ENCODE results near the gene CRYBB2.

CRYBB2 gene

GRCh38 chr22:25219211-25219689 is at the start of gene CRYBB2:
CRYBB2 (plus strand) TSS chr22:25219639; CDS start chr22:25221430, 1,791 bp downstream.
- no peak for TF ChIP-seq CTCF (IDR thresholded peaks at IDR 0.05)

GRCh38 chr22:25170426-25170980 is 48.9 kb upstream of the CRYBB2 start:
- TF ChIP-seq CTCF (IDR thresholded peaks at IDR 0.05) = no peak

- TF ChIP-seq CTCF (IDR thresholded peaks at IDR 0.05) = peak; percentile 73
Measured at GRCh38 chr22:25172153-25172552, 47.3 kb upstream of the CRYBB2 start.

GRCh38 chr22:25174156-25174887 is 45.1 kb upstream of the CRYBB2 start:
- no peak for TF ChIP-seq CTCF (IDR thresholded peaks at IDR 0.05)

GRCh38 chr22:25174888-25175411 is 44.5 kb upstream of the CRYBB2 start:
- no peak for TF ChIP-seq CTCF (IDR thresholded peaks at IDR 0.05)

- TF ChIP-seq CTCF (IDR thresholded peaks at IDR 0.05) = no peak
Measured at GRCh38 chr22:25176175-25176574, 43.3 kb upstream of the CRYBB2 start.

GRCh38 chr22:25176799-25177198 is 42.6 kb upstream of the CRYBB2 start:
- TF ChIP-seq CTCF (IDR thresholded peaks at IDR 0.05) = no peak
